HG02973 (cell line): ENCODE data around the gene SPINT1.

Experiments
- ATAC-seq: cut with Tn5 transposase; IDR thresholded peaks from one replicate; pipeline ENCODE4 v1.9.1; 2021; ENCODE audit warnings: moderate library complexity; ENCODE audit not compliant: unreplicated experiment

SPINT1 gene

DNA sequence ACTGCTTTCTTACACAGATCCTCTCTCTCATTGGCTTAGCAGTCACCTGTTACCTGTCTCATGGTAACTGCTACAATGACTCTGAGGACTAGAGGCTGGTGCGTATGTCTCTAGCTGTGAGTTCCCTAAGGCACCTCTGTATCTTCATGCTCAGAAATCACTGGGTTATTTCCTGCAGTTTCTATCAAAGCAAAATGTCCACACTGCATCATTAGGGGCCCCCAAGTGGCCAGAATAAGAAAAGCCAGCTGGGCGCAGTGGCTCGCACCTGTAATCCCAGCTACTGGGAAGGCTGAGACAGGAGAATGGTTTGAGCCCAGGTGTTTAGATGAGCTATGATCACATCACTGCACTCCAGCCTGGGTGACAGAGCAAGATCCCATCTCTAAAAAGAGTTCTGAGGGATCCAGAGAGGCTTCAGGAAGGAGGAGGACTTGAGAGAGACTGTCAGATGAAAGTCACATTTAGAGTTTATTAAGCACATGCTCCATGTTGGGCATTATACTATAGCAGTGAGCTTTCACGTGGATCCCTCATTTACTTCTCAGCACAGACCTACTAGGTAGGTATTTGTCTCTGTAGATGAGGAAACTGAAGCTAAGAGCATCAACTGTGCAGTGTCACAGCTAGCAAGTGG lies 48.1 kb downstream of the SPINT1 start:
- no peak for ATAC-seq

DNA sequence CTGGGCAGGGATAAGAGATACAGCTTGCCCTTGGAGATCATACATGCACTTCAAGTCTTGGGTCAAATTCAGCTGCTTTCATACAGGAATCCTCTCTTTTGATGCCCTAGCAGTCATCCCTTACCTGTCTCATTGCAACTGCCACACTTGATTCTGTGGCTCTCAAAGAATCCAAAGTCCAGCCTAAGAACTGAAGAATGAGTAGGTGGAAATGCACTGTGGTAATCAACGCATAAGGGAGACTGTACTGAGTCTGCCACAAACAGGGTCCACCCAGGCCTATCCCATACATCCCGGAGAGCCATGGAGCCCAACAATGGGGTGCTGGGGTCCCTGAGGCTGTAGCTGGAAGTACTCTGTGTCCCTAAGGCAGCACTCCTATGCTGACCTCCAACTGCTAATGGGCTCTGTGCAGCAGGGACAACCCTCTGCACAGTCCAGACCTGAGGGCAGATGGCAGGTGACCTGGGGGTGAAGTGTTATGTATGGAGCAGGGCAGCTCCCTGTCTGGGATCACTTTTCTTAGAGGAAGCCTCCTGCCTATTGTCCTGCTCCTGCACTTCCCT lies 48.7 kb downstream of the SPINT1 start:
- ATAC-seq = no peak

- no peak for ATAC-seq
Observed at GRCh38 chr15:40893019-40893670, 49.3 kb downstream of the SPINT1 start.

GRCh38 chr15:40893733-40894680 lies 50.2 kb downstream of the SPINT1 start, which contains the start of gene VPS18:
TSS of gene VPS18 (plus strand) at chr15:40894450. CDS start at chr15:40894769, 319 bp downstream.
- ATAC-seq = peak; percentile 82

DNA sequence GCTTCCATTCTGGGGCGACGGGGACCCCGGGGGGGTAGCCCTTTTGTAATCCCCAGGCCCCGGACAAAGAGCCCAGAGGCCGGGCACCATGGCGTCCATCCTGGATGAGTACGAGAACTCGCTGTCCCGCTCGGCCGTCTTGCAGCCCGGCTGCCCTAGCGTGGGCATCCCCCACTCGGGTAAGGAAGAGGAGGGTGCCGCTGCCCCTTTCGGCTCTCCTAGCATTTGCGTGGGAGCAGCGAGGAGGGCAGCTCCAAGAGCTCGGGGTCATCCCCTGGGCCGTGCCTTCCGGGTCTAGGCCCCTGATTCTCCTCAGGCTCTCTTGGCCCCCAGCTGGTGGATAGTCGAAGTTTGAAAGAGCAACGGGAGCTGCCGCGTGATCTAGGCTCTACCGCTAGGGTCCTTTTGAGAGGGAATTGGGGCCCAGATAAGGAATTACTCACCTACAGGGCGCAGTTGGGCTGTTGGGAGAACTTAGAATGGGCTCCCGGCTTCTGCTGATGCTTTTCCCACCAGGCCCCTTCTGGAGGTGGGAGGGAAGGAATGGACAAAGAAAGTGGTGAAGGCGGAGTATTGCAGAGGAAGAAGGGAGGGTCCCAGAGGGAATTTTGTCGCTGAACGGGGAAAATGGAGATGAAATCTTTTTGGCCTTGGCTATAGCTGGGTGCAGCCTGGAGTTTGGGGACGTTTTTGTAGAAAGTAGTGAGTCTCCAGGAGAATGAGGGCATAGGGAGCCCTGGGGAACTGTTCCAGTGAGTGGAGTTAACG lies 51.0 kb downstream of the SPINT1 start:
- peak; percentile 44 for ATAC-seq

GRCh38 chr15:40899536-40900207 lies 55.8 kb downstream of the SPINT1 start:
- no peak for ATAC-seq

DNA sequence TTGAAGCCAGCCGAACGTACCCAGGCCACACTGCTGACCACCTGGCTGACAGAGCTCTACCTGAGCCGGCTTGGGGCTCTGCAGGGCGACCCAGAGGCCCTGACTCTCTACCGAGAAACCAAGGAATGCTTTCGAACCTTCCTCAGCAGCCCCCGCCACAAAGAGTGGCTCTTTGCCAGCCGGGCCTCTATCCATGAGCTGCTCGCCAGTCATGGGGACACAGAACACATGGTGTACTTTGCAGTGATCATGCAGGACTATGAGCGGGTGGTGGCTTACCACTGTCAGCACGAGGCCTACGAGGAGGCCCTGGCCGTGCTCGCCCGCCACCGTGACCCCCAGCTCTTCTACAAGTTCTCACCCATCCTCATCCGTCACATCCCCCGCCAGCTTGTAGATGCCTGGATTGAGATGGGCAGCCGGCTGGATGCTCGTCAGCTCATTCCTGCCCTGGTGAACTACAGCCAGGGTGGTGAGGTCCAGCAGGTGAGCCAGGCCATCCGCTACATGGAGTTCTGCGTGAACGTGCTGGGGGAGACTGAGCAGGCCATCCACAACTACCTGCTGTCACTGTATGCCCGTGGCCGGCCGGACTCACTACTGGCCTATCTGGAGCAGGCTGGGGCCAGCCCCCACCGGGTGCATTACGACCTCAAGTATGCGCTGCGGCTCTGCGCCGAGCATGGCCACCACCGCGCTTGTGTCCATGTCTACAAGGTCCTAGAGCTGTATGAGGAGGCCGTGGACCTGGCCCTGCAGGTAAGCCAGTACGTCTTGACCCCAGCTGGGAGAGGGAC lies 56.6 kb downstream of the SPINT1 start:
- no peak for ATAC-seq

- no peak for ATAC-seq
Observed at GRCh38 chr15:40901053-40901443, 57.2 kb downstream of the SPINT1 start.

- ATAC-seq = no peak
Observed at GRCh38 chr15:40902605-40903561, 59.0 kb downstream of the SPINT1 start.

DNA sequence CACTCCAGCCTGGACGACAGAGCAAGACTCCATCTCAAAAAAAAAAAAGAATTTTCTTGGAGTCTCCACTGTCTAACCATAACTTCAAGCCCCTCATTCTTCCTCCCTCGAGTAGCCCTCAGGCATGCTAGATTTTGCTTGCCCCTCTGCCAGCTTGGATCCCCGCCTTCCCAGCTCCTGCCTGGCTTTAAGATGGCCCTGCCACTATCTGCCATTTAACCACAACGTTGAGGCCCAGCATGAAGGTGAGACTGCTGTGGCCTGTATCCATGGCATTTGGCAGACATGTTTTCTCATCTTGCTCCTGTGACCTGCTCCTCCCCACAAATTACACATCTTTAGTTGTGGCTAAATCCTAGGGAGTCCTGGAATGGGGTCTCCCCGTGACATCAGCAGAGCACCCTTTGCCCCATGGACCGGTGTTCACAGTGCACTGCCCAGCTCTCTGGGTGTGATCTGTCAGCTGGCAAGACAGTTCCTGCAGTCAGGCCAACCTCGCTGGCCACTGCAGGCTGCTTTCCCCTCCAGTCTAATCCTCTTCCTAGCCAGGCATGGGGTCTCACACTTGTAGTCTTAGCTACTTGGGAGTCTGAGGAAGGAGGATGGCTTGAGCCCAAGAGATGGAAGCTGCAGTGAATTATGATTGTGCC lies 60.8 kb downstream of the SPINT1 start:
- no peak for ATAC-seq

GRCh38 chr15:40906091-40906990 lies 62.5 kb downstream of the SPINT1 start:
- ATAC-seq = peak; percentile 62

DNA sequence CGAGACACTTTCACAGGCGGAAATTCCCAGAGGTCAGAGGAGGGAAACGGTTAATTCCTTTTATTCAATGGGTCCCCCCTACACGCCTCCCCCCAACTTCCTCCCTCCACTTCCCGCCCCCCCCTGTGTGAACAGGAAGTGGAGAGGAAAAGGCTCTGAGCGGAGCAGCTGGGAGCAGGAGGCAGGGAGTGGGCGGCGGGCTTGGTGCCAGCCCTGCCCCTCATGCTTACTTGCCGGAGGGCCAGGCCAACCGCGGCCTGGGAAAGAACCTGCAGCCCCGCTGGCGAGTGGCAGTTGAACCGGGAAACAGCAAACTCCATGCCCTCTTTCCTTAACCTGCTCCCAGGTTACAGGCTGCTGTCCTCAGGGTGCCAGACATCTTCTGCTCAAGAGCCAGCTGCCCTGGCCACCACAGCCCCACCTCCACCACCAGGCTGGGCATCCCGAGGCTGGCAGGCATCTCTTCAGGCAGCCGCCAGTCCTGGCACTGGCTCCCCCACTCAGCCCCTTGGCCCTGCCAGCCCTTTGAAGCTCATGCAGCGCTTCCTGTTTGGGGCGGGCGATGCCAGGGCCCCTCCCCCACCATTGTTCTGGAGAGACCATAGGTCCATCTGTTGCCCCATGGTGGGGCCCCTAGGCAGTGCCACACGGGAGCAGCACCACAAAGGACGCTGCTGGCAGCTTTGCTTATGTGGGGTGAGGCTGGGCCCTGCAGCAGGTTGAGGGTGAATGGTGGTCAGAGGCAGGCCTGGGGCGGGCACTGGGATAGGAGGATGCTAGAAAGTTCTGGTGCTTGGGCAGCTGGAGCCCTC lies 63.3 kb downstream of the SPINT1 start:
- no peak for ATAC-seq
